ENCODE data around the gene CD37. TPM values are rescaled to one million over a fixed set of nuclear protein-coding genes. Genes with fewer than 3 reads are reported as not detected.

The CD37 gene
- total RNA-seq, 1 donor from 2014 or later = 22.1 TPM

DNA sequence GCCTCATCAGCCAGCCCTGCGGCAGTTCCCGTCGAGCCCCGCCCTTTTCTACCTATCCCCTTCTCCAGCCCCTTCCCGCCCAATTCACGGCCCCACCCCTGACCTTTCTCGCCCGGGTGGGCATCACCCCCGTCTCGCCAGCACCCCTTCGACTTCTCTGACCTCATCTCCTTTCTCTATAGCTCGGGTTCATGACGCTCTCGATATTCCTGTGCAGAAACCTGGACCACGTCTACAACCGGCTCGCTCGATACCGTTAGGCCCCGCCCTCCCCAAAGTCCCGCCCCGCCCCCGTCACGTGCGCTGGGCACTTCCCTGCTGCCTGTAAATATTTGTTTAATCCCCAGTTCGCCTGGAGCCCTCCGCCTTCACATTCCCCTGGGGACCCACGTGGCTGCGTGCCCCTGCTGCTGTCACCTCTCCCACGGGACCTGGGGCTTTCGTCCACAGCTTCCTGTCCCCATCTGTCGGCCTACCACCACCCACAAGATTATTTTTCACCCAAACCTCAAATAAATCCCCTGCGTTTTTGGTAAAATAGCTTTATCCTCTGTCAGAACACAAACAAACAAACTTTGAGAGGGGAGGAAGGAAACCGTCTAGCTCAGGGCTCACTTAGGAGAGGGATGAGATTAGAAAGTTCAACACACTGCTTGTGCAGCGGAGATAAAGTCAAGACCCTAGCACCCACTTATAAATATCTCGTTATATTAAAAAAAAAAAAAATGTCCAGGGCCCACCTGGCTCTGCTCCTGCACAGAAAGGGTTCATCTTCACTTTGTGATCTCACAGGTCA, 5.1 kb downstream of the CD37 start:
- Histone ChIP-seq H3K36me3 (peaks cover 0 to 44% of the 10 kb centered on the region in 2 donors), H3K27ac (peak overlapping the region; percentile 83), H3K9me3 (no peaks in the 10 kb centered on the region), H3K27me3 (no peaks in the 10 kb centered on the region), H3K4me1 (peaks cover 32% of the 10 kb centered on the region), H3K4me3 (peak overlapping the region; percentile 50 to 52)
- intact Hi-C loops (cut with DNase I) = no loop called here
- TF ChIP-seq, protein P1, sequence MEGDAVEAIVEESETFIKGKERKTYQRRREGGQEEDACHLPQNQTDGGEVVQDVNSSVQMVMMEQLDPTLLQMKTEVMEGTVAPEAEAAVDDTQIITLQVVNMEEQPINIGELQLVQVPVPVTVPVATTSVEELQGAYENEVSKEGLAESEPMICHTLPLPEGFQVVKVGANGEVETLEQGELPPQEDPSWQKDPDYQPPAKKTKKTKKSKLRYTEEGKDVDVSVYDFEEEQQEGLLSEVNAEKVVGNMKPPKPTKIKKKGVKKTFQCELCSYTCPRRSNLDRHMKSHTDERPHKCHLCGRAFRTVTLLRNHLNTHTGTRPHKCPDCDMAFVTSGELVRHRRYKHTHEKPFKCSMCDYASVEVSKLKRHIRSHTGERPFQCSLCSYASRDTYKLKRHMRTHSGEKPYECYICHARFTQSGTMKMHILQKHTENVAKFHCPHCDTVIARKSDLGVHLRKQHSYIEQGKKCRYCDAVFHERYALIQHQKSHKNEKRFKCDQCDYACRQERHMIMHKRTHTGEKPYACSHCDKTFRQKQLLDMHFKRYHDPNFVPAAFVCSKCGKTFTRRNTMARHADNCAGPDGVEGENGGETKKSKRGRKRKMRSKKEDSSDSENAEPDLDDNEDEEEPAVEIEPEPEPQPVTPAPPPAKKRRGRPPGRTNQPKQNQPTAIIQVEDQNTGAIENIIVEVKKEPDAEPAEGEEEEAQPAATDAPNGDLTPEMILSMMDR (IDR thresholded peaks at IDR 0.05) = no peak
- TF ChIP-seq POLR2AphosphoS5 (IDR thresholded peaks at IDR 0.05; ENCODE audit: insufficient read depth in 1 of 2, low read depth in 1 of 2) (no peak), POLR2A (IDR thresholded peaks at IDR 0.05) (no peak)
- DNase-seq (ENCODE audit: extremely low spot score in 2 of 2) = no peak

DNA sequence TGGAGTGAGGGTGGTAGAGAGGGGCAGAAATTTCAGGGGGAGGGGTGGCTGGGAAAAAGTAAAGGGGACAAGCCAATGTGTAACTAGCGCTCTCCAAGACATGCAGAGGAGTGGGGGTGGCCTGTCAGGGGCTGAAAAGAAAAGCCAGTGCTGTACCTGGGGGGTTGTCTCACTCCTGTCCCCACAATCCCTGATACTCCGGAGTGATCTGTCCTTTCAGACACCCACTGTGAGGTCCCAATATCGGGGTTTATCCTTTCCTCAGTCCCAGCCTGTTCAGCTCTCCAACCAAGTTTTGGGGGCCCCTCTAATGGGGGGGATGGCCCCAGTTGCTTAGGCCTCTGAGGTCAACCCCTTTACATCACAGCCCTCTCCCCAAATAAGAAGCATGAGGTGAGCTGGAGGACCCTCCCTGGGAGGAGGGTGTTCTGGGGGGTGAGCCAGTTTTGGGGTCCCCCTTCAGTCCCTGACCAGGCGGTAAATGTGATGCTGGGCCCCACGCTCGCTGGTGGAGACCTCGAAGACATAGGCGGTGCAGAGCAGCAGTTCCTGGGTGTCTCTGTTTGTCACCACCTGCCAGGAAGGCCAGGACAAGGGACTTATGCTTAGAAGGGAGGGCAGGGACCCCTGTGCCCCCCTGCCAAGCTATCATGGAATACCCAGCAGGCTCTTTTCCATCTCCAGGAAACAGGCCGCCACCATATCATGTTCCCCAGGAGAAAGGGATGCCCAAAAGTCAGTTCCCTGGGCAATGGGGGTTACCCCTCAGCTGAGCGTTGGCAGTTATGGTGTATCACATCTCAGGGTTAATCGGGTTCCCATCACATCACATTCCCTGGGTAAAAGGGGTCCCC, 5.9 kb downstream of the CD37 start:
- intact Hi-C loops (cut with DNase I) = no loop called here
- TF ChIP-seq POLR2A (IDR thresholded peaks at IDR 0.05) (no peak), POLR2AphosphoS5 (IDR thresholded peaks at IDR 0.05; ENCODE audit: insufficient read depth in 1 of 2, low read depth in 1 of 2) (no peak)
- TF ChIP-seq, protein P1 (IDR thresholded peaks at IDR 0.05) = no peak
- Histone ChIP-seq H3K4me3 (no peak overlapping the region), H3K27me3 (no peaks in the 10 kb centered on the region), H3K27ac (peak overlapping the region; percentile 83), H3K9me3 (no peaks in the 10 kb centered on the region), H3K4me1 (peaks cover 32% of the 10 kb centered on the region), H3K36me3 (peaks cover 0 to 51% of the 10 kb centered on the region in 2 donors)
- DNase-seq (ENCODE audit: extremely low spot score in 2 of 2) = no peak

DNA sequence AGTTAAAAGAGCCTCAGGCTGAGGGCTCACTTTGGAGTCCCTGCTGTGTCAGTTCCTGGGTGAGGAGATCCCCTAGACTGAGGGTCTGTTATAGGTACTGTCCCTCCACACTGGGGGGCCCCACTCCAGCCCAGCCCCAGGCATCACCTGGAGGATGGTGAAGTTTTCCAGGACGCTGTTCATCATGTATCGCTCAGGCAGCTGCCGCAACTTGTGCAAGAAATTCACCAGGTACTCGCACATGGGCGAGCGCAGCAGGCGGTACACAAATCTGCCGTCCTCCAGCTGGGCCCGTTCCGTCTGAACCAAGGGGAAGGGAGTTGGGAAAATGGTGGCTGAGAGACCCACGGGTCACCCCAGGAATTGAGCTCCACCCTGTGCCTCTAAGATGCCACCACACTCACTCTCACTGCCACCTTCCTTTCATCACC, 7.1 kb downstream of the CD37 start:
- intact Hi-C loops (cut with DNase I) = no loop called here
- TF ChIP-seq, protein P1 (IDR thresholded peaks at IDR 0.05) = no peak
- no peak for TF ChIP-seq POLR2AphosphoS5 (IDR thresholded peaks at IDR 0.05; ENCODE audit: insufficient read depth in 1 of 2, low read depth in 1 of 2)
- Histone ChIP-seq H3K27ac (no peak overlapping the region), H3K36me3 (peaks cover 0 to 63% of the 10 kb centered on the region in 2 donors), H3K27me3 (no peaks in the 10 kb centered on the region), H3K9me3 (no peaks in the 10 kb centered on the region), H3K4me1 (peaks cover 32% of the 10 kb centered on the region), H3K4me3 (no peak overlapping the region)
- no peak for DNase-seq (ENCODE audit: extremely low spot score in 2 of 2)

DNA sequence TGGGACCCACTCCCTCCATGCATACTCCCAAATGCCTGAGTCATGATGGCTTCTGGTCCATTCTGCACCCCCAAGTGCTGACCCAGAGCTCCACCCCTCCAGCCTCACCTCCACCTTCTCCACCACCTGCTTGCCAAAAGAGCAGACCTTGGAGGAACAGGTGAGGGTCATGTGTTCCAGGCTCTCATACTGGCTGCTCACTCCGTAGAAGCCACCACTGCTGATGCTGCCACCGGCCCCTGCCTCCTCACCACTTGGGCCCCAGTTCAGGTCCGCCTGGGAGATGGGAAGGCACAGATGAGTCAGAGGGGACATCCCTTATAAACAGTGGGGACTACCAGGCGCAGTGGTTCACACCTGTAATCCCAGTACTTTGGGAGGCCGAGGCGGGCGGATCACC, 7.9 kb downstream of the CD37 start:
- H3K4me3 ChIP-seq = no peak overlapping the region
- intact Hi-C loops (cut with DNase I) = no loop called here
- no peaks in the 10 kb centered on the region for H3K9me3 ChIP-seq
- H3K27ac ChIP-seq = no peak overlapping the region
- H3K27me3 ChIP-seq = no peaks in the 10 kb centered on the region
- DNase-seq (ENCODE audit: extremely low spot score in 2 of 2) = no peak
- H3K4me1 ChIP-seq = peaks cover 24% of the 10 kb centered on the region
- peaks cover 0 to 70% of the 10 kb centered on the region in 2 donors for H3K36me3 ChIP-seq
- TF ChIP-seq, protein P1 (IDR thresholded peaks at IDR 0.05) = no peak
